GM18867 (cell line): Measurements from ENCODE around the gene ATP6V1B1.

ENCODE experiments used
- ATAC-seq: cut with Tn5 transposase; IDR thresholded peaks from one replicate; pipeline ENCODE4 v1.9.1; 2021; ENCODE audit warnings: mild to moderate bottlenecking, moderate library complexity; ENCODE audit not compliant: unreplicated experiment

Gene ATP6V1B1

GRCh38 chr2:70943205-70943871, 7.6 kb downstream of the ATP6V1B1 start:
- no peak for ATAC-seq

- no peak for ATAC-seq
These were observed 8.5 kb downstream of the ATP6V1B1 start for GRCh38 chr2:70944111-70944690.

GRCh38 chr2:70946832-70947442, 11.2 kb downstream of the ATP6V1B1 start:
- ATAC-seq = no peak

GRCh38 chr2:70947556-70948184, 12.0 kb downstream of the ATP6V1B1 start:
- ATAC-seq = no peak

- peak; percentile 91 for ATAC-seq
These were observed 12.8 kb downstream of the ATP6V1B1 start for GRCh38 chr2:70948337-70949003.

GRCh38 chr2:70949086-70949485, 13.4 kb downstream of the ATP6V1B1 start:
- no peak for ATAC-seq

- ATAC-seq = no peak
These were observed 19.2 kb downstream of the ATP6V1B1 start for GRCh38 chr2:70954886-70955285.

GRCh38 chr2:70956141-70956540, 20.4 kb downstream of the ATP6V1B1 start:
- ATAC-seq = no peak

- ATAC-seq = no peak
These were observed 22.1 kb downstream of the ATP6V1B1 start for GRCh38 chr2:70957798-70958197.

- ATAC-seq = no peak
These were observed 23.1 kb downstream of the ATP6V1B1 start for GRCh38 chr2:70958759-70959158.

GRCh38 chr2:70959271-70959761, 23.6 kb downstream of the ATP6V1B1 start:
- no peak for ATAC-seq

GRCh38 chr2:70959851-70960832, 24.4 kb downstream of the ATP6V1B1 start:
- no peak for ATAC-seq

- ATAC-seq = no peak
These were observed 25.3 kb downstream of the ATP6V1B1 start for GRCh38 chr2:70960833-70961647.

GRCh38 chr2:70961648-70961994, 25.9 kb downstream of the ATP6V1B1 start:
- ATAC-seq = no peak

- no peak for ATAC-seq
These were observed 26.6 kb downstream of the ATP6V1B1 start for GRCh38 chr2:70962211-70962884.

GRCh38 chr2:70962885-70963878, 27.5 kb downstream of the ATP6V1B1 start:
- ATAC-seq = no peak

- no peak for ATAC-seq
These were observed 28.4 kb downstream of the ATP6V1B1 start for GRCh38 chr2:70964133-70964532.
